PC-3 (cell line): Measurements from ENCODE around the gene NUDT3.

ENCODE experiments used
- CTCF ChIP-seq: fragments of 300-600 bp; sonication (generic); conservative IDR thresholded peaks from 2 replicates; pipeline ENCODE4 v1.5.1; 2017; ENCODE audit warnings: antibody characterized with exemption, low read depth, mild to moderate bottlenecking, low read length
- EZH2 ChIP-seq: fragments of 300-600 bp; sonication (generic); IDR thresholded peaks from one replicate; pipeline ENCODE4 v1.6.1; 2017; ENCODE audit warnings: antibody characterized with exemption, mild to moderate bottlenecking, low read length; ENCODE audit not compliant: unreplicated experiment

DNA sequence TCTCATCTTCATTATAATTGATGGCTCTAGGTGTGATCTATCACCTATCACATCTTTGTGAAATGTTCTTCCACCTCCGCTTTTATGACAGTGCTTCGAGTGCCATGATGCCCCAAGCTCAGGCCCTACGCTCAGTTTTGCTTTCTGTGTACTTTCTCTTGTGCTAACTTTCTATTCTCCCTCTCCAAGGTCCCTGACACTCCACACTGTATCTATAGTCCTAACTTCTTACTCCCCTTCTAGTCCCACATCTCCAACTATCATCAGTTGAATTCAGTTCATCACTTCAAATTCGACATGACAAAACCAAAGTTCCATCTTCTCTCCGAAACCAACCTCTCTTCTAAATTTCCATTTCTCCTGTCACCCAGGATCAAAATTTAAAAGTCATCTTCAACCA, 16.6 kb downstream of the NUDT3 start:
- TF ChIP-seq CTCF (no peak), EZH2 (no peak)
